Chondrocyte (in vitro differentiated cells): ENCODE measurements around the gene C17orf75. TPM values are rescaled to one million over a fixed set of nuclear protein-coding genes. Genes with fewer than 3 reads are reported as not detected.

ENCODE experiments used
- DNase-seq: peaks from one replicate; pipeline ENCODE4 v3.0.0; 2021; ENCODE audit warnings: mixed read lengths, low spot score
- H3K27ac Mint-ChIP-seq: one replicate; pipeline ENCODE4 v1.8.0; 2021; ENCODE audit warnings: mild to moderate bottlenecking, moderate library complexity, mixed read lengths; ENCODE audit not compliant: unreplicated experiment
- H3K27me3 Mint-ChIP-seq: 2 replicates; pipeline ENCODE4 v1.8.0; 2021; ENCODE audit warnings: low read depth, mixed read lengths
- H3K36me3 Mint-ChIP-seq: 2 replicates; pipeline ENCODE4 v1.8.0; 2021; ENCODE audit warnings: low read depth, mixed read lengths
- H3K4me1 Mint-ChIP-seq: 2 replicates; pipeline ENCODE4 v1.8.0; 2021; ENCODE audit warnings: low read depth, mild to moderate bottlenecking, mixed read lengths
- H3K4me3 Mint-ChIP-seq: one replicate; pipeline ENCODE4 v1.8.0; 2021; ENCODE audit warnings: mild to moderate bottlenecking, moderate library complexity, mixed read lengths; ENCODE audit not compliant: unreplicated experiment
- H3K9me3 Mint-ChIP-seq: 2 replicates; pipeline ENCODE4 v1.8.0; 2021; ENCODE audit warnings: low read depth, mixed read lengths
- total RNA-seq: library from RNA; stranded (reverse); gene quantifications from 3 replicates; pipeline ENCODE4 v1.2.1, GENCODE V29; 2021
- TF ChIP-seq, protein P1 (sequence below): fragments of 200-600 bp; sonication (generic); IDR thresholded peaks from 2 replicates; pipeline ENCODE4 v1.5.0; 2021; ENCODE audit warnings: antibody characterized with exemption, mild to moderate bottlenecking, moderate library complexity

C17orf75 gene
- total RNA-seq, 1 donor from 2014 or later, result 19.3 TPM

- no peak overlapping the region for H3K4me3 Mint-ChIP-seq
- H3K36me3 Mint-ChIP-seq, result peaks cover 5% of the 10 kb centered on the region
- H3K9me3 Mint-ChIP-seq, result no peaks in the 10 kb centered on the region
- no peak overlapping the region for H3K27ac Mint-ChIP-seq
- H3K27me3 Mint-ChIP-seq, result no peaks in the 10 kb centered on the region
- TF ChIP-seq, protein P1, sequence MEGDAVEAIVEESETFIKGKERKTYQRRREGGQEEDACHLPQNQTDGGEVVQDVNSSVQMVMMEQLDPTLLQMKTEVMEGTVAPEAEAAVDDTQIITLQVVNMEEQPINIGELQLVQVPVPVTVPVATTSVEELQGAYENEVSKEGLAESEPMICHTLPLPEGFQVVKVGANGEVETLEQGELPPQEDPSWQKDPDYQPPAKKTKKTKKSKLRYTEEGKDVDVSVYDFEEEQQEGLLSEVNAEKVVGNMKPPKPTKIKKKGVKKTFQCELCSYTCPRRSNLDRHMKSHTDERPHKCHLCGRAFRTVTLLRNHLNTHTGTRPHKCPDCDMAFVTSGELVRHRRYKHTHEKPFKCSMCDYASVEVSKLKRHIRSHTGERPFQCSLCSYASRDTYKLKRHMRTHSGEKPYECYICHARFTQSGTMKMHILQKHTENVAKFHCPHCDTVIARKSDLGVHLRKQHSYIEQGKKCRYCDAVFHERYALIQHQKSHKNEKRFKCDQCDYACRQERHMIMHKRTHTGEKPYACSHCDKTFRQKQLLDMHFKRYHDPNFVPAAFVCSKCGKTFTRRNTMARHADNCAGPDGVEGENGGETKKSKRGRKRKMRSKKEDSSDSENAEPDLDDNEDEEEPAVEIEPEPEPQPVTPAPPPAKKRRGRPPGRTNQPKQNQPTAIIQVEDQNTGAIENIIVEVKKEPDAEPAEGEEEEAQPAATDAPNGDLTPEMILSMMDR, result no peak
- peaks cover 11% of the 10 kb centered on the region for H3K4me1 Mint-ChIP-seq
- DNase-seq, result no peak
These were observed 10.5 kb downstream of the C17orf75 start for GRCh38 chr17:32331243-32332040.

- H3K27ac Mint-ChIP-seq, result no peak overlapping the region
- TF ChIP-seq, protein P1, result no peak
- no peaks in the 10 kb centered on the region for H3K9me3 Mint-ChIP-seq
- peaks cover 2% of the 10 kb centered on the region for H3K4me1 Mint-ChIP-seq
- H3K27me3 Mint-ChIP-seq, result no peaks in the 10 kb centered on the region
- no peak overlapping the region for H3K4me3 Mint-ChIP-seq
- H3K36me3 Mint-ChIP-seq, result peaks cover 5% of the 10 kb centered on the region
- DNase-seq, result no peak
These were observed 11.8 kb downstream of the C17orf75 start for GRCh38 chr17:32330147-32330546.

DNA sequence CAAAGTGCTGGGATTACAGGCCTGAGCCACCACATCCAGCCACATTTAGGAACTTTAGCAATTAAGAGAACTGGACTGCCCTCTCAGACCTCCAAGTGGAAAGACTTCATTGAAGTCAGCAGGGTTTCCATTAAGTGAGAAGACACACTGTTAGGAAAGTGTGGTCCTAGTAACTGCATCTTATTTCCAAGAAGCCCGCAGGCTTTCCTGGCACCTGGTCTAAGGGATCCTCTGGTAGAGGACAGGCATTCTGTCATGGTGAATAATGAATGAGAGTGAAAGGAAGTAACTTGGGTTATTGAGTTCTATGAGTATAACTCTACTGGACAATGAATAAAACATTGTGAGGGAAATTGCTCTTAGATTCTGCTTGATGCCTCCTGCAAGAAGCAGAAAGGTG is 14.1 kb downstream of the C17orf75 start:
- Mint-ChIP-seq H3K4me1 (no peaks in the 10 kb centered on the region), H3K9me3 (no peaks in the 10 kb centered on the region), H3K27ac (no peak overlapping the region), H3K4me3 (no peak overlapping the region), H3K36me3 (no peaks in the 10 kb centered on the region), H3K27me3 (no peaks in the 10 kb centered on the region)
- TF ChIP-seq, protein P1, result no peak
- no peak for DNase-seq

DNA sequence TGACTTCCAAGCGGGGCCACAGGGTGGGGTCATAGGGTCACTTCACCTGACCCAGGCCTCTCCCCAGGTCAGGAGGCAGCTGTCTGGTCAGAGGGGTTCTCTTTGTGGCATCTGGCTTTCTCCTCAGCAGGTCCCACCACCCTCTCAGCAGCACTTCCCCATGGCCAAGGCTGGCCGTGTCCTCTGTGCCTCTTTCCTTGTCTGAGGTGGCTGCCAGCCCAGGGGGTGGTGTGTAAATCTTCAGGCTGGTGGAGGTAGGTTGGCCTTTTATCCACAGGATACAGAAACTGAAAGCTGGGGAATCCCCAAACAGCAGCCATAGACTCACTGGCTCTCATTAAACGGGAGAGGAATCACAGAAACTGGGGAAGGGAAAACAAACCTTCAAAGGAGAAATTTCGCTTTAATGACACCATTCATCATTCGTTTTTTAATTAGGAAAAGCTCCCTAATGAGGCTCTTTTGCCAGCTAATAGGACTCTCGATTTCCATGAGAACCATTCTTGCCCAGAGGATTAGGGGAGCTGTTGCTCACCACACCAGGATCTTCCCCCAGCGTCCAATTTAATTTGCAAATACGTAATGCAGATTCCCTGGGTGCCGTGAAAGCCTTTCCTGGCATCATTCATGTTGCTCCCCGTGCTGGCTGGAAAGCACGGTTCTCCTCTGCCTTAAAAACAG is 18.0 kb downstream of the C17orf75 start:
- Mint-ChIP-seq H3K4me3 (no peak overlapping the region), H3K27me3 (no peaks in the 10 kb centered on the region)

DNA sequence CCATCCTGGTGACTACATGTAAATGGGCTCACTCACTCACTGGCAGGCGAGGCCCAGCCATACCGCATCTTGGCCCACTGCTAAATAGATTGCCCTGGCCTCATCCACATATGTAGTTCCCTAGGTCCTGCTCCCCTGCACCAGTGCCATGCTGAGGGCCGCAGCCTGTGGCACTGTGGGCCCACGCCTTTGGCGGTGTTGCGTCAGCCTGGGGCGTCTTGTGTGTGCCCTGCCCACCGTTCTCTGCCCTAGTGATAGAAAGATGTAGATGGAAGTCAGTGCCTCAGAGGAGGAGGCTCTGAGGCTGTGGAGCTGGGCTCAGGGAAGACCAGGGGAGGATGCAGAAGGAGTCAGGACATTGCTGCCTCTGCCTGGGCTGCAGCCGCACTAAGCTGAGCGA is 18.9 kb downstream of the C17orf75 start:
- TF ChIP-seq, protein P1, result no peak
- Mint-ChIP-seq H3K4me3 (no peak overlapping the region), H3K27me3 (no peaks in the 10 kb centered on the region), H3K27ac (no peak overlapping the region), H3K36me3 (no peaks in the 10 kb centered on the region), H3K4me1 (no peaks in the 10 kb centered on the region), H3K9me3 (no peaks in the 10 kb centered on the region)
- no peak for DNase-seq

More for the DNA sequence above, 18.0 kb downstream of the C17orf75 start:
- no peaks in the 10 kb centered on the region for H3K36me3 Mint-ChIP-seq
- H3K9me3 Mint-ChIP-seq, result no peaks in the 10 kb centered on the region
- no peak overlapping the region for H3K27ac Mint-ChIP-seq
- H3K4me1 Mint-ChIP-seq, result no peaks in the 10 kb centered on the region
- TF ChIP-seq, protein P1, result no peak
- DNase-seq, result no peak
